HepG2 (cell line): Measurements from ENCODE around the gene RNF213. TPM values are rescaled to one million over a fixed set of nuclear protein-coding genes. Genes with fewer than 3 reads are reported as not detected.

Experiments used
- ATAC-seq: fragments of 200-7000 bp; cut with Tn5 transposase; 3 replicates; pipeline ENCODE4 v1.9.1; 2020; ENCODE audit warnings: mild to moderate bottlenecking, moderate library complexity
- BruUV-seq: library from RNA; stranded (reverse); fragments of 400-500 nt; replicated peaks from 2 replicates; lab custom pipeline; 2021; lab: Mats Ljungman, UMichigan
- CTCF ChIA-PET: fragments of 300-600 bp; formaldehyde crosslinking; extraction: SDS; loops from one replicate; lab custom pipeline; 2021; ENCODE audit warnings: low total read pairs, inconsistent platforms, low intra/inter-chr PET ratio; lab: Yijun Ruan, JAX
- POLR2A ChIA-PET: fragments of 350-600 bp; sonication (Branson Sonifier 250); formaldehyde crosslinking; loops from one replicate; lab custom pipeline; 2020; ENCODE audit warnings: antibody characterized with exemption, inconsistent platforms; lab: Yijun Ruan, JAX
- DNase-seq: peaks from one replicate; pipeline ENCODE4 v3.0.0-alpha.2; 2015; ENCODE audit warnings: low spot score
- FAIRE-seq: peaks from 3 replicates; lab custom pipeline; 2011; peaks lifted over from hg19 to GRCh38; lab: Jason Lieb, UNC
- H2AFZ ChIP-seq: one replicate; pipeline ENCODE4 v1.6.1; 2011; ENCODE audit warnings: low read length, inconsistent platforms
- H3K27ac ChIP-seq: fragments of 300-600 bp; 3 replicates; pipeline ENCODE4 v1.8.0; 2011; ENCODE audit warnings: mixed run types, mild to moderate bottlenecking, mixed read lengths, low read length, inconsistent platforms; ENCODE audit not compliant: insufficient read depth; ENCODE audit errors: extremely low read length
- H3K27me3 ChIP-seq, 2 experiments: fragments of 200-600 bp in 1 of 2; 2 replicates in 1 of 2; 3 replicates in 1 of 2; pipeline versions ENCODE4 v1.6.0 to v1.8.0; 2011; ENCODE audit warnings: low read length in 2 of 2, mild to moderate bottlenecking in 2 of 2, moderate library complexity in 2 of 2, inconsistent platforms in 1 of 2; ENCODE audit not compliant: insufficient read depth in 2 of 2, control insufficient read depth in 1 of 2
- H3K36me3 ChIP-seq, 2 experiments: fragments of 200-600 bp in 1 of 2; replicated peaks in 1 of 2; 2 replicates in 1 of 2; 3 replicates in 1 of 2; pipeline versions ENCODE4 v1.5.1 to v1.8.0; 2011; ENCODE audit warnings: low read length in 2 of 2, inconsistent platforms in 1 of 2; ENCODE audit not compliant: insufficient read depth in 2 of 2, control insufficient read depth in 1 of 2
- H3K4me1 ChIP-seq: 2 replicates; pipeline ENCODE4 v1.5.1; 2012; ENCODE audit warnings: low read length, inconsistent platforms; ENCODE audit not compliant: insufficient read depth
- H3K4me2 ChIP-seq: 2 replicates; pipeline ENCODE4 v1.6.0; 2011; ENCODE audit warnings: low read depth, low read length, inconsistent platforms
- H3K4me3 ChIP-seq, 3 experiments: fragments of 200-600 bp in 1 of 3; sonication (generic), shearing (Covaris generic) in 1 of 3; replicated peaks in 1 of 3; 2 replicates each; pipeline ENCODE4 v1.5.1; 2011 to 2016; ENCODE audit warnings: low read length in 3 of 3, inconsistent platforms in 2 of 3, low read depth in 2 of 3, mild to moderate bottlenecking in 2 of 3, control low read depth in 1 of 3, mixed read lengths in 1 of 3; ENCODE audit not compliant: insufficient read depth in 1 of 3
- H3K79me2 ChIP-seq: one replicate; pipeline ENCODE4 v1.6.1; 2011; ENCODE audit warnings: low read length, inconsistent platforms; ENCODE audit not compliant: insufficient read depth
- H3K9ac ChIP-seq: 2 replicates; pipeline ENCODE4 v1.6.0; 2011; ENCODE audit warnings: mild to moderate bottlenecking, low read depth, low read length, inconsistent platforms; ENCODE audit not compliant: insufficient read depth
- H3K9me3 ChIP-seq: 2 replicates; pipeline ENCODE4 v1.5.1; 2012; ENCODE audit warnings: mild to moderate bottlenecking, low read length
- H4K20me1 ChIP-seq: 2 replicates; pipeline ENCODE4 v1.6.0; 2011; ENCODE audit warnings: inconsistent platforms, mild to moderate bottlenecking, low read length, moderate library complexity; ENCODE audit not compliant: insufficient read depth
- AGO2 ChIP-seq: fragments of 200-400 bp; formaldehyde crosslinking; optimal IDR thresholded peaks from 2 replicates; pipeline ENCODE3; 2017; ENCODE audit warnings: mild to moderate bottlenecking, low read depth, low read length, moderate library complexity
- ASH2L ChIP-seq: fragments of 300-600, 200-600 bp; sonication (generic); IDR thresholded peaks from 2 replicates; pipeline ENCODE4 v1.7.0; 2017; ENCODE audit warnings: low read depth, mild to moderate bottlenecking, moderate library complexity, mixed read lengths, low read length; ENCODE audit not compliant: insufficient read length
- ATRX ChIP-seq: sonication (generic); formaldehyde crosslinking; IDR thresholded peaks from 2 replicates; pipeline ENCODE4 v1.4.0; 2020; ENCODE audit warnings: missing genetic modification reagents, borderline replicate concordance
- BORCS8-MEF2B ChIP-seq: sonication (generic); formaldehyde crosslinking; IDR thresholded peaks from 2 replicates; pipeline ENCODE4 v1.8.0; 2022; ENCODE audit warnings: mild to moderate bottlenecking, missing genetic modification reagents
- KAT8 ChIP-seq: IDR thresholded peaks from 2 replicates; pipeline ENCODE4 v1.6.1; 2016; ENCODE audit warnings: missing genetic modification reagents, missing compliant biosample characterization
- KLF11 ChIP-seq: IDR thresholded peaks from 2 replicates; pipeline ENCODE4 v1.6.1; 2016; ENCODE audit warnings: missing compliant biosample characterization
- NFE2 ChIP-seq: sonication (generic); formaldehyde crosslinking; IDR thresholded peaks from 2 replicates; pipeline ENCODE4 v1.4.0; 2020; ENCODE audit warnings: missing genetic modification reagents
- RFXAP ChIP-seq: sonication (generic); formaldehyde crosslinking; IDR thresholded peaks from 2 replicates; pipeline ENCODE4 v1.4.0; 2020; ENCODE audit warnings: missing genetic modification reagents, borderline replicate concordance
- SNAPC2 ChIP-seq: sonication (generic); formaldehyde crosslinking; IDR thresholded peaks from 2 replicates; pipeline ENCODE4 v1.8.1; 2022; ENCODE audit warnings: mild to moderate bottlenecking, missing genetic modification reagents
- TBP ChIP-seq: sonication (generic); formaldehyde crosslinking; IDR thresholded peaks from 2 replicates; pipeline ENCODE4 v1.5.0; 2020; ENCODE audit warnings: missing genetic modification reagents
- TCF7 ChIP-seq: sonication (generic); IDR thresholded peaks from 2 replicates; pipeline ENCODE4 v1.6.1; 2016; ENCODE audit warnings: antibody characterized with exemption, low read depth
- YY1 ChIP-seq: IDR thresholded peaks from 2 replicates; pipeline ENCODE4 v1.6.1; 2011; ENCODE audit warnings: low read length, low read depth, moderate library complexity, mild to moderate bottlenecking; ENCODE audit not compliant: insufficient read depth, insufficient replicate concordance
- ZNF343 ChIP-seq: sonication (generic); formaldehyde crosslinking; IDR thresholded peaks from 2 replicates; pipeline ENCODE4 v1.4.0; 2020; ENCODE audit warnings: mild to moderate bottlenecking, missing genetic modification reagents
- ZSCAN21 ChIP-seq: sonication (generic); formaldehyde crosslinking; IDR thresholded peaks from 2 replicates; pipeline ENCODE4 v1.8.0; 2022; ENCODE audit warnings: mild to moderate bottlenecking, missing genetic modification reagents, moderate library complexity, borderline replicate concordance
- WGBS: methylation state at CpG from one replicate; pipeline ENCODE4 v1.1.6; 2017; ENCODE audit warnings: low lambda C conversion rate; 5-methylcytosine and 5-hydroxymethylcytosine counted together
- in situ Hi-C: cut with HindIII; loops from 2 replicates; pipeline ENCODE4 v1.10.0; 2017; ENCODE audit warnings: low pct_unique_long_range_greater_than_20kb; ENCODE audit not compliant: extremely low pct_ligation_motif_present
- intact Hi-C: fragments of 100-400 bp; cut with micrococcal nuclease; formaldehyde crosslinking; loops from one replicate; pipeline ENCODE4 v1.10.0; 2022; ENCODE audit not compliant: unreplicated experiment
- polyA plus RNA-seq, 8 experiments: library from polyadenylated mRNA; depleted of rRNA in 3 of 8; stranded (reverse) in 7 of 8; unstranded in 1 of 8; fragments of >200 nt; fragmentation: Illumina TruSeq in 4 of 8; extraction: Trizol in 4 of 8; gene quantifications; 2 replicates each; pipeline versions ENCODE4 v1.2.1 to v1.2.3, GENCODE V29; 2011 to 2016; ENCODE audit warnings: low read depth in 4 of 8, missing spikeins in 1 of 8, mixed read lengths in 1 of 8; ENCODE audit not compliant: insufficient read depth in 1 of 8
- total RNA-seq, 5 experiments: library from RNA; depleted of rRNA; stranded (reverse); fragments of >200 nt; fragmentation: Illumina TruSeq; extraction: Trizol; gene quantifications; 2 replicates each; pipeline ENCODE4 v1.2.3, GENCODE V29; 2016; ENCODE audit warnings: low read depth in 1 of 5
- TF ChIP-seq, protein P1 (sequence below): IDR thresholded peaks from 2 replicates; pipeline ENCODE4 v1.6.1; 2016; ENCODE audit warnings: missing compliant biosample characterization, missing genetic modification reagents, borderline replicate concordance
- TF ChIP-seq, protein P2 (sequence below): sonication (generic); formaldehyde crosslinking; conservative IDR thresholded peaks from 2 replicates; pipeline ENCODE4 v1.4.0; 2020; ENCODE audit warnings: missing genetic modification reagents
- TF ChIP-seq, protein P3 (sequence below): IDR thresholded peaks from 2 replicates; pipeline ENCODE4 v1.6.1; 2016; ENCODE audit warnings: low read depth, borderline replicate concordance

RNF213 gene
- total and polyA plus RNA-seq, 2 of the 13 experiments (the other 11 are each of a cell fraction or from before 2014, with no cell fraction given): 38.6 to 38.7 TPM

DNA sequence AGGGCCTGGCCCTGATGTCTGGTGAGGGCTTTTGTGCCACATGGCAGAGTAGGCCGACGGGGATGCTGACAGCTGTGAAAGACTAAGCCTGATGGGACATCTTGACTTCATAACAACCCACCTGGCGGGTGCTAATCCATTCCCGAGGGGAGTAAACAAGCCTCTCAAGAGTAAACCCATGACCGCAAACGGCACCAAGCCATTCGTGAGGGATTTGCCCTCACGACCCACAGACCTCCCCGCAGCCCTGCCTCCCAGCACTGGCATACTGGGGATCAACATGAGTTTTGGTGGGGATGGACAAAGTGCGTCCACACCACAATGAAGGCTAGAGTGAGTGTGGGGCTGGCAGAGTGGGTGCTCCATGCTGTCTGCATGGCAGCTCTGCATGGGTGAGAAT is 11.7 kb downstream of the RNF213 start:
- intact Hi-C loops: no loop called here
- FAIRE-seq: no peak
- peaks cover 5% of the 10 kb centered on the region; the same call in 1 of the 2 replicates for H4K20me1 ChIP-seq

DNA sequence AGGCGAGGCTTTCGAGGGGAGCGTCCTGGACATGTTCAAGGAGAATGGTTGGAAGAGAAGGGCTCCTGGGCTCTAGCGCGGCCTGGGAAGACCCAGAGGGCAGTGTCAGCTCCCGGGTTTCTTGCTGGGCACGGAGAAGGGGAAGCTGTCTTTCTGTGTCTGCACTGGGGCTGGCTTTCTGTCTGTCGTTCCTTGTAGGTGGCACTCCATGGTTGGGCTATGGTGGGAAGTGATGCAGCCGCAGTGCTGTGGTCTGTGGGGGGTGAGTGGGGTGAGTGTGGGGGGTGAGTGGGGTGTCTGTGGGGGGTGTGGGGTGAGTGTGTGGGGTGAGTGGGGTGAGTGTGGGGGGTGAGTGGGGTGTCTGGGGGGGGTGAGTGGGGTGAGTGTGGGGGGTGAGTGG is 13.7 kb downstream of the RNF213 start:
- Histone ChIP-seq H4K20me1 (peaks cover 5% of the 10 kb centered on the region; the same call in 1 of the 2 replicates), H3K4me1 (no peaks in the 10 kb centered on the region)
- FAIRE-seq: no peak
- in situ Hi-C loops: no loop called here
- POLR2A ChIA-PET: interaction anchor here (4.5 kb wide), 1 partner anchor 11 kb away, joined by 20 read pairs; no protein-coding TSS in a partner anchor
- TF ChIP-seq, protein P1, sequence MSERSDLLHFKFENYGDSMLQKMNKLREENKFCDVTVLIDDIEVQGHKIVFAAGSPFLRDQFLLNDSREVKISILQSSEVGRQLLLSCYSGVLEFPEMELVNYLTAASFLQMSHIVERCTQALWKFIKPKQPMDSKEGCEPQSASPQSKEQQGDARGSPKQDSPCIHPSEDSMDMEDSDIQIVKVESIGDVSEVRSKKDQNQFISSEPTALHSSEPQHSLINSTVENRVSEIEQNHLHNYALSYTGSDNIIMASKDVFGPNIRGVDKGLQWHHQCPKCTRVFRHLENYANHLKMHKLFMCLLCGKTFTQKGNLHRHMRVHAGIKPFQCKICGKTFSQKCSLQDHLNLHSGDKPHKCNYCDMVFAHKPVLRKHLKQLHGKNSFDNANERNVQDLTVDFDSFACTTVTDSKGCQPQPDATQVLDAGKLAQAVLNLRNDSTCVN (CRISPR knock-in tag): no peak
- TF ChIP-seq ZNF343: no peak
- no peak for TF ChIP-seq BORCS8-MEF2B (CRISPR knock-in tag)
- no peak for TF ChIP-seq TBP (CRISPR knock-in tag)
- no peak for TF ChIP-seq SNAPC2 (CRISPR knock-in tag)
- no peak for TF ChIP-seq NFE2 (CRISPR knock-in tag)
- no peak for TF ChIP-seq YY1
- no peak for TF ChIP-seq RFXAP (CRISPR knock-in tag)
- TF ChIP-seq ZSCAN21 (CRISPR knock-in tag): no peak
- no peak for TF ChIP-seq KAT8 (CRISPR knock-in tag)
- no peak for TF ChIP-seq TCF7
- TF ChIP-seq, protein P2, sequence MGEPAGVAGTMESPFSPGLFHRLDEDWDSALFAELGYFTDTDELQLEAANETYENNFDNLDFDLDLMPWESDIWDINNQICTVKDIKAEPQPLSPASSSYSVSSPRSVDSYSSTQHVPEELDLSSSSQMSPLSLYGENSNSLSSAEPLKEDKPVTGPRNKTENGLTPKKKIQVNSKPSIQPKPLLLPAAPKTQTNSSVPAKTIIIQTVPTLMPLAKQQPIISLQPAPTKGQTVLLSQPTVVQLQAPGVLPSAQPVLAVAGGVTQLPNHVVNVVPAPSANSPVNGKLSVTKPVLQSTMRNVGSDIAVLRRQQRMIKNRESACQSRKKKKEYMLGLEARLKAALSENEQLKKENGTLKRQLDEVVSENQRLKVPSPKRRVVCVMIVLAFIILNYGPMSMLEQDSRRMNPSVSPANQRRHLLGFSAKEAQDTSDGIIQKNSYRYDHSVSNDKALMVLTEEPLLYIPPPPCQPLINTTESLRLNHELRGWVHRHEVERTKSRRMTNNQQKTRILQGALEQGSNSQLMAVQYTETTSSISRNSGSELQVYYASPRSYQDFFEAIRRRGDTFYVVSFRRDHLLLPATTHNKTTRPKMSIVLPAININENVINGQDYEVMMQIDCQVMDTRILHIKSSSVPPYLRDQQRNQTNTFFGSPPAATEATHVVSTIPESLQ: no peak
- no peak for TF ChIP-seq ATRX (CRISPR knock-in tag)
- TF ChIP-seq, protein P3, sequence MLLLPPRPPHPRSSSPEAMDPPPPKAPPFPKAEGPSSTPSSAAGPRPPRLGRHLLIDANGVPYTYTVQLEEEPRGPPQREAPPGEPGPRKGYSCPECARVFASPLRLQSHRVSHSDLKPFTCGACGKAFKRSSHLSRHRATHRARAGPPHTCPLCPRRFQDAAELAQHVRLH (CRISPR knock-in tag): no peak
- no peak for TF ChIP-seq KLF11 (CRISPR knock-in tag)
- TF ChIP-seq, all 625 proteins: peak for 0
- peak; percentile 15 for ATAC-seq
- H3K27me3 ChIP-seq: no peaks in the 10 kb centered on the region
- CTCF ChIA-PET: no interaction called here
- H3K4me2 ChIP-seq: no peak overlapping the region
- no peak for DNase-seq
- H3K36me3 ChIP-seq: peaks cover 2% of the 10 kb centered on the region in 2 experiments; a peak in 4 of 5 replicates
- no peaks in the 10 kb centered on the region for H3K79me2 ChIP-seq
- intact Hi-C loops: no loop called here
- no peak overlapping the region for H2AFZ ChIP-seq
- no TSS peak for BruUV-seq
- no peak overlapping the region for H3K4me3 ChIP-seq
- H3K27ac ChIP-seq: peak overlapping the region; percentile 41
- 92% methylated on average over 9 of the region's 9 CpGs for WGBS
- H3K9ac ChIP-seq: no peak overlapping the region
- no peaks in the 10 kb centered on the region for H3K9me3 ChIP-seq

More for the DNA sequence above, 11.7 kb downstream of the RNF213 start:
- ATAC-seq (no peak), DNase-seq (no peak)
- no peak overlapping the region for H3K27ac ChIP-seq
- no peaks in the 10 kb centered on the region for H3K79me2 ChIP-seq
- BruUV-seq: no TSS peak
- in situ Hi-C loops: no loop called here
- ChIA-PET POLR2A (interaction anchor here (1.0 to 4.5 kb wide), 2 partner anchors 9 to 18 kb away, joined by 3 to 20 read pairs; no protein-coding TSS in a partner anchor), CTCF (no interaction called here)
- H3K36me3 ChIP-seq: peaks cover 3 to 7% of the 10 kb centered on the region in 2 experiments; a peak in 4 of 5 replicates
- TF ChIP-seq ASH2L (no peak), AGO2 (peak; percentile 37)
- no peak overlapping the region for H3K4me3 ChIP-seq
- no peaks in the 10 kb centered on the region for H3K27me3 ChIP-seq
- WGBS: 91% methylated on average over 10 of the region's 10 CpGs
- no peak overlapping the region for H2AFZ ChIP-seq
- H3K9me3 ChIP-seq: no peaks in the 10 kb centered on the region
- H3K9ac ChIP-seq: no peak overlapping the region
- H3K4me1 ChIP-seq: no peaks in the 10 kb centered on the region
- no peak overlapping the region for H3K4me2 ChIP-seq
